H9 (cell line): ENCODE measurements around the gene PHF10. TPM values are rescaled to one million over a fixed set of nuclear protein-coding genes. Genes with fewer than 3 reads are reported as not detected.

ENCODE experiments used
- DNase-seq: peaks from one replicate; pipeline ENCODE4 v3.0.0-alpha.2; 2017
- H2AFZ ChIP-seq: one replicate; pipeline ENCODE4 v1.6.1; 2013; ENCODE audit warnings: mild to moderate bottlenecking, low read length, control low read depth, moderate library complexity
- H2AK5ac ChIP-seq: 2 replicates; pipeline ENCODE4 v1.6.1; 2013; ENCODE audit warnings: low read length, control low read depth, mixed read lengths; ENCODE audit not compliant: insufficient read length
- H2BK120ac ChIP-seq: one replicate; pipeline ENCODE4 v1.6.1; 2013; ENCODE audit warnings: low read depth, mild to moderate bottlenecking, low read length, control low read depth, inconsistent platforms; ENCODE audit not compliant: poor library complexity, severe bottlenecking
- H2BK12ac ChIP-seq: 2 replicates; pipeline ENCODE4 v1.6.1; 2013; ENCODE audit warnings: low read length, control low read depth, mixed read lengths, low read depth; ENCODE audit not compliant: insufficient read length
- H2BK15ac ChIP-seq: 2 replicates; pipeline ENCODE4 v1.6.1; 2013; ENCODE audit warnings: low read depth, low read length, control low read depth
- H2BK20ac ChIP-seq: one replicate; pipeline ENCODE4 v1.6.1; 2013; ENCODE audit warnings: low read depth, mild to moderate bottlenecking, low read length, control low read depth, inconsistent platforms; ENCODE audit not compliant: poor library complexity, severe bottlenecking
- H2BK5ac ChIP-seq: 2 replicates; pipeline ENCODE4 v1.6.1; 2013; ENCODE audit warnings: low read length, control low read depth, mixed read lengths; ENCODE audit not compliant: insufficient read length
- H3K14ac ChIP-seq: 2 replicates; pipeline ENCODE4 v1.6.1; 2013; ENCODE audit warnings: low read length, control low read depth; ENCODE audit not compliant: insufficient read depth
- H3K18ac ChIP-seq: 2 replicates; pipeline ENCODE4 v1.6.1; 2013; ENCODE audit warnings: low read depth, mild to moderate bottlenecking, mixed read lengths, low read length, control low read depth; ENCODE audit not compliant: insufficient read length
- H3K23ac ChIP-seq: 2 replicates; pipeline ENCODE4 v1.6.1; 2013; ENCODE audit warnings: low read length, control low read depth, mixed read lengths, low read depth; ENCODE audit not compliant: insufficient read length
- H3K23me2 ChIP-seq: 2 replicates; pipeline ENCODE4 v1.6.1; 2013; ENCODE audit warnings: low read depth, mild to moderate bottlenecking, mixed read lengths, low read length, control low read depth; ENCODE audit not compliant: insufficient read length, poor library complexity, severe bottlenecking
- H3K27ac ChIP-seq: 2 replicates; pipeline ENCODE4 v1.5.1; 2013; ENCODE audit warnings: low read length, control low read depth, mixed read lengths, low read depth; ENCODE audit not compliant: insufficient read length
- H3K27me3 ChIP-seq: 2 replicates; pipeline ENCODE4 v1.6.1; 2013; ENCODE audit warnings: low read length, control low read depth, inconsistent platforms; ENCODE audit not compliant: insufficient read depth
- H3K4ac ChIP-seq: 2 replicates; pipeline ENCODE4 v1.6.1; 2013; ENCODE audit warnings: low read depth, mild to moderate bottlenecking, control low read depth, inconsistent platforms, low read length, moderate library complexity
- H3K4me1 ChIP-seq: 2 replicates; pipeline ENCODE4 v1.6.1; 2013; ENCODE audit warnings: low read length, control low read depth, inconsistent platforms; ENCODE audit not compliant: insufficient read depth
- H3K4me2 ChIP-seq: 2 replicates; pipeline ENCODE4 v1.6.1; 2013; ENCODE audit warnings: low read length, control low read depth, mixed read lengths; ENCODE audit not compliant: insufficient read length, insufficient read depth
- H3K56ac ChIP-seq: 2 replicates; pipeline ENCODE4 v1.6.1; 2013; ENCODE audit warnings: low read depth, mild to moderate bottlenecking, mixed read lengths, low read length, control low read depth; ENCODE audit not compliant: insufficient read length
- H3K79me1 ChIP-seq: 2 replicates; pipeline ENCODE4 v1.6.1; 2013; ENCODE audit warnings: low read depth, mild to moderate bottlenecking, moderate library complexity, low read length, control low read depth, inconsistent platforms; ENCODE audit not compliant: insufficient read depth, poor library complexity, severe bottlenecking
- H3K79me2 ChIP-seq: 2 replicates; pipeline ENCODE4 v1.6.1; 2013; ENCODE audit warnings: low read length, control low read depth, inconsistent platforms; ENCODE audit not compliant: insufficient read depth
- H3K9ac ChIP-seq: 2 replicates; pipeline ENCODE4 v1.6.1; 2013; ENCODE audit warnings: low read length, control low read depth, mixed read lengths; ENCODE audit not compliant: insufficient read length; ENCODE audit errors: extremely low read depth
- H3K9me3 ChIP-seq: one replicate; pipeline ENCODE4 v1.6.1; 2013; ENCODE audit warnings: low read depth, low read length, inconsistent platforms; ENCODE audit not compliant: control insufficient read depth
- H3T11ph ChIP-seq: one replicate; pipeline ENCODE4 v1.6.1; 2013; ENCODE audit warnings: mild to moderate bottlenecking, low read length, control low read depth, inconsistent platforms
- H4K20me1 ChIP-seq: one replicate; pipeline ENCODE4 v1.6.1; 2013; ENCODE audit not compliant: control insufficient read depth, insufficient read length, insufficient read depth
- H4K5ac ChIP-seq: 2 replicates; pipeline ENCODE4 v1.6.1; 2013; ENCODE audit warnings: low read depth, mild to moderate bottlenecking, mixed read lengths, low read length, control low read depth; ENCODE audit not compliant: insufficient read length
- H4K8ac ChIP-seq: replicated peaks from 2 replicates; pipeline ENCODE4 v1.6.1; 2013; ENCODE audit warnings: low read length, control low read depth, mixed read lengths, low read depth; ENCODE audit not compliant: insufficient read length
- H4K91ac ChIP-seq: 2 replicates; pipeline ENCODE4 v1.6.1; 2013; ENCODE audit warnings: low read depth, mild to moderate bottlenecking, moderate library complexity, mixed read lengths, low read length, control low read depth; ENCODE audit not compliant: insufficient read length
- H3K27ac Mint-ChIP-seq, 3 experiments: 2 replicates in 2 of 3; 3 replicates in 1 of 3; pipeline ENCODE4 v1.8.0; 2020 to 2021; ENCODE audit warnings: mixed read lengths in 3 of 3, mild to moderate bottlenecking in 1 of 3, moderate library complexity in 1 of 3
- H3K27me3 Mint-ChIP-seq: 2 replicates; pipeline ENCODE4 v1.8.0; 2021; ENCODE audit warnings: low read depth, mild to moderate bottlenecking, moderate library complexity, mixed read lengths
- H3K36me3 Mint-ChIP-seq, 3 experiments: 2 replicates in 2 of 3; 3 replicates in 1 of 3; pipeline ENCODE4 v1.8.0; 2020 to 2021; ENCODE audit warnings: low read depth in 3 of 3, mixed read lengths in 3 of 3; ENCODE audit not compliant: insufficient read depth in 1 of 3
- H3K4me1 Mint-ChIP-seq, 2 experiments: 2 replicates each; pipeline ENCODE4 v1.8.0; 2020; ENCODE audit warnings: mixed read lengths in 2 of 2
- H3K4me3 Mint-ChIP-seq, 2 experiments: 2 replicates in 1 of 2; 3 replicates in 1 of 2; pipeline ENCODE4 v1.8.0; 2020 to 2021; ENCODE audit warnings: mild to moderate bottlenecking in 2 of 2, mixed read lengths in 2 of 2, moderate library complexity in 1 of 2
- H3K9me3 Mint-ChIP-seq, 2 experiments: 2 replicates in 1 of 2; 3 replicates in 1 of 2; pipeline ENCODE4 v1.8.0; 2020; ENCODE audit warnings: mild to moderate bottlenecking in 2 of 2, mixed read lengths in 2 of 2, moderate library complexity in 1 of 2
- CTCF ChIP-seq: fragments of 200-600 bp; sonication (generic); conservative IDR thresholded peaks from 3 replicates; pipeline ENCODE4 v1.8.0; 2021; ENCODE audit warnings: antibody characterized with exemption, mild to moderate bottlenecking
- WGBS: extraction: QIAGEN DNeasy Blood & Tissue Kit; methylation state at CpG from one replicate; pipeline ENCODE4 v1.1.7; 2013; ENCODE audit warnings: missing lambda C conversion rate, low lambda C conversion rate, mixed read lengths; ENCODE audit not compliant: insufficient read length; ENCODE audit errors: extremely low coverage; 5-methylcytosine and 5-hydroxymethylcytosine counted together
- total RNA-seq: library from RNA; stranded (reverse); gene quantifications from 2 replicates; pipeline ENCODE4 v1.2.1, GENCODE V29; 2021

Gene PHF10
- total RNA-seq, 1 experiment from 2014 or later = 59.0 TPM

GRCh38 chr6:169763881-169764280, 39.6 kb upstream of the PHF10 start:
- H3K27ac ChIP-seq = no peak overlapping the region
- H3K27me3 ChIP-seq = no peaks in the 10 kb centered on the region

More at GRCh38 chr6:169763881-169764280, 39.6 kb upstream of the PHF10 start:
- Histone ChIP-seq H3T11ph (no peak overlapping the region), H4K5ac (no peak overlapping the region), H2AK5ac (no peak overlapping the region), H3K79me1 (no peaks in the 10 kb centered on the region), H3K79me2 (no peaks in the 10 kb centered on the region), H2BK12ac (no peak overlapping the region), H4K20me1 (no peaks in the 10 kb centered on the region), H2BK120ac (no peak overlapping the region), H3K23ac (no peak overlapping the region), H2BK20ac (no peak overlapping the region), H4K91ac (no peak overlapping the region), H3K56ac (no peak overlapping the region), H3K23me2 (no peaks in the 10 kb centered on the region), H3K4me2 (no peak overlapping the region), H3K9ac (no peak overlapping the region), H2BK5ac (no peak overlapping the region), H4K8ac (no peak overlapping the region), H3K18ac (no peak overlapping the region), H2AFZ (no peak overlapping the region), H2BK15ac (no peak overlapping the region), H3K9me3 (no peaks in the 10 kb centered on the region), H3K14ac (no peak overlapping the region; the same call in 1 of the 2 replicates), H3K4ac (no peak overlapping the region), H3K4me1 (no peaks in the 10 kb centered on the region)
- DNase-seq = no peak
- TF ChIP-seq CTCF = no peak
- Mint-ChIP-seq H3K4me1 (no peaks in the 10 kb centered on the region), H3K9me3 (no peaks in the 10 kb centered on the region), H3K36me3 (peaks cover 2 to 50% (median 50%) of the 10 kb centered on the region in 3 experiments; a peak in 5 of 7 replicates), H3K4me3 (no peak overlapping the region), H3K27ac (peak overlapping the region in 2 of 3 experiments; percentile 14 to 44; a peak in 3 of 7 replicates), H3K27me3 (no peaks in the 10 kb centered on the region; the same call in 1 of the 2 replicates)
- no CpG with 5 or more reads among the region's 10 CpGs for WGBS
